Head of caudate nucleus (tissue), 42 donors: ENCODE results near the gene ADCYAP1R1.

Experiments used
- DNase-seq, 42 donors: peaks; one replicate each; pipeline versions ENCODE4 v3.0.0 to v3.0.0-alpha.2; 2020 to 2021; ENCODE audit warnings: mixed read lengths in 7 of 42
- intact Hi-C: fragments of 100-400 bp; cut with DNase I; formaldehyde crosslinking; loops from one replicate; pipeline ENCODE4 v1.15.0; 2022

ADCYAP1R1 gene

DNA sequence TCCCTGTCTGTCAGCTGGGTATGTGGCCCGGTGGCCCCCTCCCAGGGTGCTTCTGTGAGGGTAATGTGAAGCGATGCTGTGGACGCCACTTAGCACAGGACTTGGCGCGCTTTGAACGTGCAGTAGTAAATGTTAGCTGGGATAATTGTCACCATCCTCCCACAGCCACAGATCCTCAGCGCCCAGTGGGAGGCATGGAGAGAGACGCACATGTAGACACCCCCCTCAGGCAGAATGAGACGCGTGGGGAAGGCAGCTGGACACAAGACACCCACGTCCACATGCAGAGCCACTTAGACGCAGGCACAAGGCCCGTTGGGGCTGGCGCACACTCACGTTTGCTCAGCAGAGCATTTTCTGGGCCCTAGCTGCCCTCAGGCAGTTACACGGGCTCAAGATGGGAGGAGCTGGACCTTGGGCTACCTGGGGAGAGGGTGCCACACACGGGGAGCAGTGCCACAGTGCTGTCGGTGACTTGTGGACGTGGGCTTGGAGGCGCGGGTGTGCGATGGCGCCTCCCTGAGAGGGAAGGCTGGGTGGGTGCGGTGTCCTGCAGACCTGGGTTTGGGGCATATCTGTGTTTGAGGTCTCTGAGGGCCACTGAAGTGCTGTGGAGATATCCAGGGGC, 26.4 kb downstream of the ADCYAP1R1 start:
- intact Hi-C loops, result no loop called here
- no peak for DNase-seq

DNA sequence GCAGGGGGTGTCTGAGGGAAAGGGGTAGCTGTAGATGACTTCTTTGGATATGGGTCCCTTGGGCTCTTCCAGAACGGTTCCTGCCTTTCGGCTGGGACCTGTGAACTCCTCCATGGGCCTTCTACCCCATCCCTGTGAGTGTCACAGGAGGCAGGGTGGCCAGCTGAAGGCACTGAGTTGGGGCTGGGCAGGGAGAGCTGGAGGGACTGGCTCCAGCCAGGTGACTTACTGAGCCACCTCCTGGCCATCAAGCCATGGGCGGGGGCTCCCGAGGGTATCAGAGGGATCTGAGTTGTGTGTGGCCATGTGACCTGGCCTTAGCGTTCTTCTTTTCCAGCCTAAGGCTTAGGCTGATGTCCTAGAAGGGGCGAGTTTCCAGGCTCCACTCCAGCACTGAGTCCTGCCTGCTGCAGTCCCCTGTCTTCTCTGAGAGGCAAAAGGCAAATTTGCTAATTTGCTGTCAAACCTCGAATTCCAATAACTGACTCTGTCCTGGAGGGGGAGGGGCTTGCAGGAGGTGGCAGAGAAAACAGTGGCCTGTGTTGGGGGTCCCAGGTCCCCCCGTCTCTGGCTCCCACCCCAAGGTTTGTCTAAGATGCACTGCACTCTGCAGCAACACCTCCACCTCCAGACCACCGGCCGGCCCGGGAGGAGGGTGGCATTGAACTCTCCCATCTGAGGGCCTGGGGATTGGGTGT, 27.2 kb downstream of the ADCYAP1R1 start:
- intact Hi-C loops, result no loop called here
- DNase-seq, result no peak

DNA sequence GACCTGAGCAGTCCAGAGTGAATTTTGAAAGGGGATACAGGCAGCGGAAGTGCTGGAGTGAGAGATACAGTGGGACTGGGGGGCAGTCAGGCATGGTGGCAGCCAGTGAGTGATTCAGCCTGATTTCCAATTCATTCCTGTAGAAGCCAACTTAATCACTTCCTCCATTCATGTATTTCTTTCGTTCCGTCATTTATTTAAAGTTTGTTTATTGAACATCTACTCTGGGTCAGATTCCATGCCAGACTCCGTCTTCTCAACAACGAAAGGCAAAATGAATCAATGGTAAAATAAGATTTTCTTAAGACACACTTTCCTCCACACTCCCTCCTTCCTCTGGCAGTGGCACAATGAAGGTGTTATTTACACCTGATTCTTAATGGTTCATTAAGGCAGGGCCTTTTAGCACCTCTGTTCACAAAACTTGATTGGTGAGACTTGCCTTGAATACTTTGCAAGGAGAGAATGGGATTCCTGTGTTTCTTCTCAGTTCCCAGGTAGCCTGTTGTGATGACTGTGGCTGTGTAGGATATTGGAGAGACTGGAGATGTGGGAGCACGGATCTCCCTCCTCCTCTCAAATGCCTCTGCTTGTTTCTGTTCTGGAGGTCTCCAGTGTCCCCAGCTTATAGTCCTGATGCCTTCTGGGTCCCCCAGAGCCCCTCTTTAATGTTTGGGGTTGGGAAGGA, 27.9 kb downstream of the ADCYAP1R1 start:
- no peak for DNase-seq
- intact Hi-C loops, result no loop called here

DNA sequence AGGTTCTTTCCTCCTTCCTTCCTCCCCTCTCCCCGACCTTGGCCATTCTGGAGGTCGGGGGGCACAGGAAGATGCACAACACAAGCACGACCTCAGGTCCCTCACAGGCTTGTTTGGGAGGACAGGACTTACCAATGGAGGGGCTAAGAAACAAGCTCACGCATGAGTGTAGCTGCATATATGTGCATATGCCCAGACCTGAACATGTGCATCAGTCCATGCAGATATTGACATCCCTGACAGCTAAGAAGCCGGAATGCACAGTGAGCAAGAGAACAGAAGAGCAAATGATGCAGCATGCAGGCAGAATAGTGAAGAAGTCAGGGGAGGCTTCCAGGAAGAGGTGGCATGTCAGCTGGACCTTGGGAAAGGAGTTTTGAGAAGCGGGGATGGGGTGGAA, 28.7 kb downstream of the ADCYAP1R1 start:
- intact Hi-C loops, result no loop called here
- DNase-seq, result no peak

DNA sequence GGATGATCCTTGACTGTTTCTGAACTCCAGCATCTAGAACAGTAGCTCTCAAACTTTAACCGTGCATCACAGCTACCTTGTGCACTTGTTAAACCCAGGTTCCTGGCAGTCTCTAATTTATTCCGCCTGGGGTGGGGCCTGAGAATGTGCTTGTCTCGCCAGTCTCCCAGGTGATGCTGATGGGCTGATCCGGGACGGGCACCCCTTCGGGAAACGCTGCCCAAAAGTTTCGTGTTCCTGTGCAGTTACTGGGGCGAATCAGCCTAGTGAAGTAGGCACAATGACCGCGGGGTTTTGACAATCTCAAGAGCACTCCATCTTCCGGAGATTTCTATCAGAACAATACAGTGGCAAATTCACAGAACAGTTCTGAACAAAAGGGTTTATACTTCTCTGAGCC, 29.9 kb downstream of the ADCYAP1R1 start:
- no peak for DNase-seq
- intact Hi-C loops, result no loop called here

DNA sequence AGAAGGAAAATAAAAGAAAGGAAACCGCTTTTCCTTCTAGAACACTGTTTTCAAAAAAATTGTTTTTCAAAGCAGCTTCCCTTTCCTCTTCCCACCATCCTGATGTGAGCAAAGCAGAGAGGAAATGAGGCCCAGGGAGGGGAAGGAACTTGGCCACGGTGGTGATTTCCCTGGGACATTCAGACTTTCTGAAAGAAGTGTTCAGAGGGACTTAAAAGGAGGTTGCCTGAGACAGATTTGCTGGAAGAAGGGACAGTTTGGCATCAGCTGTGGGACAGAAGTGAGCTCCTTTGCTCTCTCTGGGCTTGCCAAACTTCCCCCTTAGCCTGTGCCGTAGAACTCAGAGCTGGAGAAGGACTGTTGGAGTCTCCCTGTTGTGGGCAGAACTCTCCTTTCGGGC, 30.3 kb downstream of the ADCYAP1R1 start:
- peak in 3 of 42 donors; percentile 13 to 37 (median 31) for DNase-seq

DNA sequence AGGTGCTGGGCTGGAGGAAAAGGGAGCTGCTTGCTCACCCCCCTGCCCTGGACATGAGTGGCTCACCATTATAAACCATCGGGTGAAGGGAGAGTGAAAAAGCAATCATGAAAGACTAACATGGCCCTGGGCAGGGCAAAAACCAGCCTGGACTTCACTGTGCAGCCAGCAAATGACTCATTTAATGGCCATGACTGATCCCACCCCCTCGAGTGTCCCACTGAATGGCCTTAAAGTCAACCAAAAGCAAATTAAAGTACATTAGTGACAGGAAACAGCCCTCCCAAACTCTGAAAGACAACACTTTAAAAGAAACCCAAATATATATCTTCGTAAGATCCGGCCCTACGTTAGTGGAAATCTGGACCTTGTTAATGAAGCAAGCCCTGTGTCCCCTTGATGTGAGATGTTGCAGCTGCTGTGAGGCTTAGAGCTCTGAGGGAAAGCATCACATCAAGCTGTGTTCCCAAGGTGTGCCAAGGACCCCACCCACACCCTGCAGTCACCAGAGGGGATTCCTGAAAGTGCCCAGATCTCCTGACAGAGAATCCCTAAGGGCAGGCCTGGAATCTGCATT, 31.2 kb downstream of the ADCYAP1R1 start:
- intact Hi-C loops, result no loop called here
- no peak for DNase-seq

More for the DNA sequence above, 30.3 kb downstream of the ADCYAP1R1 start:
- intact Hi-C loops, result no loop called here

DNA sequence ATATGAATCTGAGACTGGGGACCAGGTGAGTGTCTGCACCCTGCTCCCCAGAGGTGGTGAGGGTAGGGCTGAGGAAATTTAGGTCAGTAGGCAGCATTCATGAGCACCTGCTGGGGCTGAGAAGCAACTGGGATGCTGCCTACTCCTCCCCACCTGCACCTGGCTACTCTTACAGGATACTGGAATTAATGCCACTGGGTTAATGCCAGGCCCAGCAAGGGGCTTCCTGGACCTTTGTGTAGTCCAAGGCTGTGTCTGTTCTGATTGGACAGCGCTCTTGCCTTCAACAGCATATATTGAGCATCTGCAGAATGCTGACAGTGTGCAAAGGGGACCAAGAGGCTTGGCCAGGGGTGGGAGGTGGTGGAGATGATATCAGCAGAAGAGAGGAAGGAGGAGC, 32.1 kb downstream of the ADCYAP1R1 start:
- intact Hi-C loops, result no loop called here
- no peak for DNase-seq

DNA sequence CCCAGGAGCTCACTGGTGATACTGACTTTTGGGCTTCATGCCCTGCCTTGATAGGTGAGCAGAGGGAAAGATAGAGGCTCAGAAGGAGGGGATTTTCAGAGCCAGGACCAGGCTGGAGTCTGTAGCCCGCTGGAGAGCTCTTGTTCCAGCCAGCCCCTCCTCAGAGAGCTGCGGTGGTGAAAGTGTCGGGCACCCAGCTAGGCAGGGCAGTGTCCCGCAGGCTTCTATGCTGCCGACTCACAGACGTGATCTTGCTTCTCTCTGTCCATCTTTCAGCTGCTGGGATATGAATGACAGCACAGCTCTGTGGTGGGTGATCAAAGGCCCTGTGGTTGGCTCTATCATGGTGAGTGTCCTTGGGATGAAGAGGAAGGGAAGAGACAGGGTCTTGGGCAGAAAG, 35.2 kb downstream of the ADCYAP1R1 start:
- intact Hi-C loops, result no loop called here
- no peak for DNase-seq

DNA sequence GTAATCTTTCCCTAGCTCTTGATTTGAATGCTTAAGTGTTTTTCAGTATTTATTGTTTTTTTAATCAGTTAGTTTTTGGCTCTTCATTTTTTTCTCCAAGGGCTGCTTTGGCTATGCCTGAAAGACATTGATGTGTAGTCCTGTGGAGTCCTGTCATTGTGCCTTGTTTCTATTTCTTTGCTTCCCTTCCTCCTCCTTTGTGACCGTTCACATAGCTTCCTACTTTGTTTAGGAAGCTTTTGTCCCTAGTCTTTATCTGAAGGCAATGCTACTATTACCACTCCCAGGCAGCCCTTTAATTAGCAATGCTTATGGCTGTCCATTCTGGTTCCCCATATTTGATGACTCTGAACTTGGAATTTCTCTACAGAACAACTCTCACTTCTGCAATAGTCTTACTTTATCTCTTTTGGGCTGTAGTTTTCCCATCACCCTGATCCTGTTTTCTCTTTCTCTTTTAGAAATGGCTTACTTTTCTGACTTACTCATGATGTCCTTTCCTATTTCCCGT, 39.9 kb downstream of the ADCYAP1R1 start:
- intact Hi-C loops, result no loop called here
- DNase-seq, result no peak

DNA sequence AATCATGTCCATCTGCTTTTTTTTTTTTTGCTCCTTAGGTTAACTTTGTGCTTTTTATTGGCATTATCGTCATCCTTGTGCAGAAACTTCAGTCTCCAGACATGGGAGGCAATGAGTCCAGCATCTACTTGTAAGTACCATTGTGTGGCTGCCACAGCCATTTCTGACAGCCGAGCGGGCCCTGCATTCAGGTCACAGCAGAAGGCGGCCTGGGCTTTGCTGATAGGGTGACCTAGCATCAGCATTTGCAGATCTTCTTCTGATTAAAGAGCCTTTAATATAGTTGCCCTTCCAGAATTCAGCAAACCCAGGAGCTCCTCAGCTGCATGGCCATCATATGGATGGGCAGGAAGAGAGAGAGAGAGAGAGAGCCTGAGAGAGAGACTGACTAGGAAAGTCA, 40.5 kb downstream of the ADCYAP1R1 start:
- peak in 1 of 42 donors; percentile 4 for DNase-seq
- intact Hi-C loops, result no loop called here

DNA sequence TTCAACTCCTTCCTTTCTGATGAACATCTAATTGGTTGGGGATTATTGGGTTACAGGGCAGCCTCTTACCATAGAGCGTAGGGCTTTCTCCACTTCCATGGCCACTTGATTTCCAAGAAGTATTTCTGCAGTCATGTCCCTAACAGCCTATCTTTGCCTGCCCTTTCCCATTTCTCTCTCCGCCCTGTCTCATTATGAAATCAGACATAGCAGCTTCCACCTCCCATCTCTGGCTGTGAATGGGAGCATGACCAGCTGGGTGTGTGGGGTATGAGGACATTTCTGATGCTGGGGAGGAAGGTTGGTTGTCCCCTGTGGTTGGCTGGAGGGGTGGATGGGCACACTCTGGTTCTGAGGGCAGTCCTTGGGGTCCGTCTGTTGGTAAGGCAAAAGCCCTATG, 41.2 kb downstream of the ADCYAP1R1 start:
- intact Hi-C loops, result no loop called here
- peak in 1 of 42 donors; percentile 5 for DNase-seq

DNA sequence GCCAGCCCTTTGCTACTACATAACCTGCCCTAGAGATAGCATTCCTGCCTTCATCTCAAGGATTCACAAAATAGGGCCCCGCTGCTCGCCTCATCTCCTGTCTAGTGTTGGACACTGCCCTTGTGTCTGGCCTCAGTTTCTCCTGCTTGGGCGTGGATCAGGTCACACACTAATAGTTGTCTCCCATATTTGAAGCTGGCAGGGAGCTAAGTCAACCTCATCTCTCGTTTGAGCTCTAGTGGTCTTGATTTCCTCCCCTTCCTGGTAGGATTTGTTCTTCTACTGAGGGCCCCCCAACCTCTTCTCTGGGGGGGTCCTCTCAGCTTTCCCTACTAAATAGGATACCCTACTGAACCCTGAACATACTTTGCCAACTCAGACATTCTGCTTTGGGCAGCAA, 42.2 kb downstream of the ADCYAP1R1 start:
- DNase-seq, result peak in 3 of 42 donors; percentile 6 to 21 (median 10)
- intact Hi-C loops, result no loop called here

DNA sequence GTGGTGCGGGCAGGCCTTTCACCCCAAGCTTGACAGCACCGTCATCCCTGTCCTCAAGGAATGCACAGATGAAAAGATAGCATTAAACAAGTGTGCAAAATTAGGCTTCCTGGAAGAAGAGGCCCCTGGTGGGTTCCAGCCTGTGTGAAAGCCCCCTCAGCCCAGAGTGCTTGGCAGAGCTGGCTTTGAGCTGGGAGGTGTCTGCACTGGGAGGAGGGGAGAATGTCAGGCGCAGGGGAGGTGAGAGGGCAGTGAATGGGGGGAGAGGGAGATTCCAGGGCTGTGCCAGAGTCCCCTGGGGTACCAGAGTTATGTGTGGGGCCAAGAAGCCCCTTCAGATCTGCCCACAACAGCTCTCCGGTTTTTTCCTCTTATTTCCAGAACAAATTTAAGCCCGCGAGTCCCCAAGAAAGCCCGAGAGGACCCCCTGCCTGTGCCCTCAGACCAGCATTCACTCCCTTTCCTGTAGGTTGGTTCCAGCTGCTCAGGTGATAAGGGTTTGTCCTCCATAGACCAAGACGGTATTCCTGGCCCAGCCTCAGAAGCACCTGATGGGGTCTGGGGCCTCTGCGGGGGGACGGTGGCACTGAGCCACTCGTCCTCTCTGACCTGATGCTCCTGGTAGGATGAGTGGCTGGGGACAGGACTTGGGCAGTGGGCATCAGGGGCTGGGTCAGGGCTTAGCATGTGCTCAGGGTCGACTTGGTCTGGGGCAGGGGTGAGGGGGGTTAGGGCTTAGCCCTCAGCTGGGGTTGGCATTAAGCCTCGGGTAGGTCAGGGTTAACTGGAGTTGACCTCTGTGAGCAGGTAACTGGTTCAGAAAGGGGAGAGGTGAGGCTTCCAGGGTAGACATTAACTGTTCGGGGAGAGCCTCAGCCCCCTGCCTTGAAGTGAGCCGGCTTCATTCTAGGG, 43.4 kb downstream of the ADCYAP1R1 start:
- DNase-seq, result peak in 5 of 42 donors; percentile 2 to 16 (median 8)
- intact Hi-C loops, result no loop called here

DNA sequence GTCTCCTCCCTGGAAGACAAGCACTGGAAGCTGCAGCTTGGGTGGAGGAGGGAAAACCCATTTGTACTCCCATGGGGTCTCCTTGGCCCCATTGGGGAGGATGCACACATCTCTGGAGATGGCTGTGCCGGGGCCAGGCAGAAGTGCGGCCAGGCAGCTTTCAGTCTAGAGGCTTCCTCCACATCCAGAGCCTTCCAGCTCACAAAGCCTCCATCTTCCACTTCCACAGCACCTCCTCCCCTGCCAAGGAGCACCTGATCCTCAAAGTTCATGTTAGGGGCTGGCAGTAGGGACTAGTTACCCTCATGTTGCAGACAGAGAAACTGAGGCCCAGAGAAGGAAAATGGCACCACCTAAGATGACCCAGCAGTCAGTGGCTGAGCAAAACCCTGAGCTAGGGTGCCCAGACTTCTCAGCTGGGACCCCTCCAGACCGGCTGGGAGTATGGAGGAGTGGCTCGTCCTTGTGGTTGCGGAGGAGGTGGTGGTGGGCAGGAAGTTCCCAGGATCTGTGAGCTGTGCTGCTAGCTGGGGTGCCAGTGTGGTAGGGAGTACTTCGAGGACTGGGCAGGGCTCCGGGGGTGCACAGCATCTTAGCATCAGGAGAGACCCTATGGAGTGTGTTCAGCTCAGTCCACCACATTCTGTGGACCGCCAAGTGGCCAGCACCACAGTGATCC, 44.2 kb downstream of the ADCYAP1R1 start:
- intact Hi-C loops, result no loop called here
- peak in 4 of 42 donors; percentile 2 to 21 (median 14) for DNase-seq

DNA sequence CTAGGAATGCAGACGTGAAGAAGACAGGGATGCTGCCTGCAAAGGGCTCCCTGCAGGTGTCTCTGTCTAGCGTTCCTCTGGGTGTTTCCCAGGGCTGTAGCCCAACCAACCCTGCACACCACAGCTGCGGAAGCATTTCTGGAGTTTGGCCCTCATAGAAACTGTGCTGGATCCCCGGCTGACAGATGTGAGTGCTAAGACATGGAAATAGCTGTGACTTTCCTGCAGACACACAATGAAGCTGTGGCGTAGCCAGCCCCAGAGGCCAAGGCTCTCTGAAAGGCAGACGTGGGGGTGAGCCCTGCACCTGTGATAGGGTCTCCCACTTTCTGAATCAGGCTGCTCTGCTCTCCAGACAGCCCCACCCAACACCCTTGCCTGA, 44.8 kb downstream of the ADCYAP1R1 start:
- DNase-seq, result peak in 5 of 42 donors; percentile 9 to 28 (median 15)
- intact Hi-C loops, result no loop called here

DNA sequence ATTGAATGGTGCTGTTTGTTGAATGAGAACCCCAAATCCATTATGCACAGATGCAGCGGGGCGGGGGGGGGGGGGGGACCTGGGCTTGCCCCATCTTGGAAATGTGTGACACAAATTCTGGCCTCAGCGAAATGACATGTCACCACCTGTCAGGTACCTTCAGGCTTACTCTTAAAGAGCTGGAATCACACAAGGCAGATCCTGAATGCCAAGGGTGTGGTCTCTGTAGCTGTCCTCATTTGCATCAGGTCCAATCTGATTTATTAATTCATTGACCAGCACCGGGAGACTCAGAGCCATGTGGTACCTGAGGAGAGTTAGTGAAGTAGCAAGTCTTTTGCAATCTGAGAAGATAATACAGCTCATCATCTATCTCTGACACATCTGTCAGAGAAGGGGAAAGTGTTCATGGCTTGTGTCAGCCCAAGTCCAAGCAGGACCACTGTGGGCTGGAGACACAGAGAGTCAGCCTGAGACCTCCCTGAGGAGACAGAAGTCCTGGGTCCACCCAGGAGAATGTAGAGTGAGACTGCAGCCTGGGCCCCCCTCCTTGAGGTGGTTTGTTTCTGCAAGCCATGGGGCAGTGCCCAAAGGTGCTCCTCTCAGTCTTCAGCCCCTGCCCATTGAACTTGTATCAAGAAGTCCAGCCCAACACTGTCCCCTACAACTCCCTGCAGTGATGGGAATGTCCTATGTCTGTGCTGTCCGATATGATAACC, 46.7 kb downstream of the ADCYAP1R1 start:
- DNase-seq, result peak in 4 of 42 donors; percentile 4 to 8 (median 6)
- intact Hi-C loops, result no loop called here
